NT2/D1 (cell line): ENCODE data around the gene ZNF74.

Source experiments
- YY1 ChIP-seq: IDR thresholded peaks from 2 replicates; pipeline ENCODE4 v1.6.1; 2011; ENCODE audit not compliant: insufficient read length, insufficient read depth
- ZNF274 ChIP-seq: IDR thresholded peaks from 2 replicates; pipeline ENCODE4 v1.6.1; 2011; ENCODE audit warnings: mild to moderate bottlenecking, low read depth, low read length

- TF ChIP-seq YY1 (no peak), ZNF274 (no peak)
Observed at GRCh38 chr22:20449819-20450550, 56.0 kb downstream of the ZNF74 start.
